Testis (tissue), 2 donors: ENCODE measurements around the gene TMEM273.

Experiments
- POLR2A ChIP-seq: fragments of 450-650 bp; IDR thresholded peaks from one replicate; pipeline ENCODE4 v1.6.1; 2017; ENCODE audit warnings: antibody characterized with exemption, mild to moderate bottlenecking, moderate library complexity
- TF ChIP-seq, protein P1 (sequence below), 3 experiments: fragments of 450-650 bp in 2 of 3; fragments of 200-600 bp in 1 of 3; sonication (generic) in 1 of 3; IDR thresholded peaks; one replicate each; pipeline ENCODE4 v1.5.1; 2016 to 2019; ENCODE audit warnings: antibody characterized with exemption in 3 of 3, mild to moderate bottlenecking in 2 of 3, moderate library complexity in 1 of 3

DNA sequence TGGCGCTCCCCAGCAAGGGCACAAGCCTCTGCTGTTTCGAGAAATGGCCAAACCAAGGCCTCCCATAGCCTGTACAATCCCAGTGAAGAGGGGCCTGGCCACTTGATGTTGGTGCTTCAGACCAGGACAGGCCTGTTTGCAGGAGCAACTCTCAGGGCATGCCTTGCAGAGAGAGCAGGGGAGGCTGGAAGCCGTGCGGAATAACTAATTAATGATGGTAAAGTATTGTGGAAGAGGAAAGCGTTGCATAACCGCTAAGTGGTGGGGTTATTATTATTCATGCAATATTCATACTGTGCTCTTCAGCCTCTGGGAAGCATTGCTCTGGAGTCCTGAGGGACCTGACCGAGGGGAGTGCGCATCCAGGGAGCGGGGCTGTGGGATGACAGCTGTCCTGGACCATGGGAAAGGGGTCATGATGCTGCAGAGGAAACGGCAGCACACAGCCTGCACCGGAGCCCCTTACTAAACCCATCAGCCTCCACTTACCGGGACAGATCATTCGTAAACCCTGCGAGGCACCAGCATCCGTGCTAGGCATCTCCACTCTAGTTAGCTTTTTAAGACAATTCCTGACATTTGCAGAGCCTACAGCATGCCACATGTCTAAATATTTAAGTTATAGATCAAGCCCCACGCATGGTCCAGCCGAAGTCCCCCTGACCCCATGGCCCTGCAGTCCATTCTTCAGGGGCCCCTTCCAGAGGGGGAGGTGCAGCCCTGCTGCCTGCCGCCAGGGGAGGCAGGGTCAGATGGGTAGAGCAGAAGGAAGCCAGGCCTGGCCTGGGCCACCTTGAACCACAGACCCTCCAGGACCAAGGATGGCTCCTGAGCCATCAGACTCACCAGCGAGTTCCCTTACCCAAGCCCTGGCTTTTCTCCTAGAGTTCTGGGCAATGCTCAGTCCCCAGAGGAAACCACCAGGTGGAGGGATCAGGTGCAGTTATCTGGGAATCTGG lies 11.6 kb downstream of the TMEM273 start:
- TF ChIP-seq, protein P1, sequence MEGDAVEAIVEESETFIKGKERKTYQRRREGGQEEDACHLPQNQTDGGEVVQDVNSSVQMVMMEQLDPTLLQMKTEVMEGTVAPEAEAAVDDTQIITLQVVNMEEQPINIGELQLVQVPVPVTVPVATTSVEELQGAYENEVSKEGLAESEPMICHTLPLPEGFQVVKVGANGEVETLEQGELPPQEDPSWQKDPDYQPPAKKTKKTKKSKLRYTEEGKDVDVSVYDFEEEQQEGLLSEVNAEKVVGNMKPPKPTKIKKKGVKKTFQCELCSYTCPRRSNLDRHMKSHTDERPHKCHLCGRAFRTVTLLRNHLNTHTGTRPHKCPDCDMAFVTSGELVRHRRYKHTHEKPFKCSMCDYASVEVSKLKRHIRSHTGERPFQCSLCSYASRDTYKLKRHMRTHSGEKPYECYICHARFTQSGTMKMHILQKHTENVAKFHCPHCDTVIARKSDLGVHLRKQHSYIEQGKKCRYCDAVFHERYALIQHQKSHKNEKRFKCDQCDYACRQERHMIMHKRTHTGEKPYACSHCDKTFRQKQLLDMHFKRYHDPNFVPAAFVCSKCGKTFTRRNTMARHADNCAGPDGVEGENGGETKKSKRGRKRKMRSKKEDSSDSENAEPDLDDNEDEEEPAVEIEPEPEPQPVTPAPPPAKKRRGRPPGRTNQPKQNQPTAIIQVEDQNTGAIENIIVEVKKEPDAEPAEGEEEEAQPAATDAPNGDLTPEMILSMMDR (IDR thresholded peaks at IDR 0.05), result no peak
- no peak for TF ChIP-seq POLR2A
